GM21423 (cell line): ENCODE results near the gene ELAVL3.
"Not testable (repeated sequence)": the region's sequence is repeated elsewhere in the genome, so short reads cannot be mapped to it uniquely, and the experiment has no call there.

Experiments used
- ATAC-seq: cut with Tn5 transposase; IDR thresholded peaks from one replicate; pipeline ENCODE4 v1.9.1; 2021; ENCODE audit warnings: mild to moderate bottlenecking, moderate library complexity; ENCODE audit not compliant: unreplicated experiment

The ELAVL3 gene

GRCh38 chr19:11489378-11489777 lies 8.5 kb upstream of the ELAVL3 start:
- ATAC-seq, result no peak

GRCh38 chr19:11486661-11487503 lies 6.0 kb upstream of the ELAVL3 start:
- ATAC-seq, result no peak

DNA sequence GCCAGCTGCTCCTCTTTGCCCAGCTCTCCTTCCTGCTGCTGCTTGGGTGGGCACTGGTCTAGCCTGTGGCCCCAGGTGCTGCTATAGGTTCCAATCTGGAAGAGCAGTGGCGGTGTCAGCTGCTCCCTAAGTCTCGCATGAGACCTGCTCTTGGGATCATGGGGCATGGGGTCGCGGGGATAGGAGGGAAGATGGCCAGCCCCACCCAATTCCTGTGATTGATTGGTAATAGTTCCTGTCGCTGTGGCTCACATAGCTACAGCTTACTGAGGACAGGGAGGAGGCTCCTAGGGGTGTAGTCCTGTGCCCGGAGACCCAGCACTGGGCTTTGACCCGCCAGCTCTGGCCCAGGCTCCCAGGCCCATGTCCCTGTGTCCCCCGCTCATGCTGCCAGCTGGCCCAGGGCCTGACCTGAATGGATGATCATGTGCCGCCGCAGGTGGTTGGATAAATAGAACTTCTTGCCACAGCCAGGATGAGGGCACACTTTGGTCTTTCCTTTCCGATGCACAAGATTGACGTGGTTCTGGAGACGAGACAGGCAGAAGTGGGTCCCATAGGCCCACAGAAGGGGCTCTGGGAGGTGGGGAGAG lies 4.5 kb upstream of the ELAVL3 start:
- no peak for ATAC-seq

DNA sequence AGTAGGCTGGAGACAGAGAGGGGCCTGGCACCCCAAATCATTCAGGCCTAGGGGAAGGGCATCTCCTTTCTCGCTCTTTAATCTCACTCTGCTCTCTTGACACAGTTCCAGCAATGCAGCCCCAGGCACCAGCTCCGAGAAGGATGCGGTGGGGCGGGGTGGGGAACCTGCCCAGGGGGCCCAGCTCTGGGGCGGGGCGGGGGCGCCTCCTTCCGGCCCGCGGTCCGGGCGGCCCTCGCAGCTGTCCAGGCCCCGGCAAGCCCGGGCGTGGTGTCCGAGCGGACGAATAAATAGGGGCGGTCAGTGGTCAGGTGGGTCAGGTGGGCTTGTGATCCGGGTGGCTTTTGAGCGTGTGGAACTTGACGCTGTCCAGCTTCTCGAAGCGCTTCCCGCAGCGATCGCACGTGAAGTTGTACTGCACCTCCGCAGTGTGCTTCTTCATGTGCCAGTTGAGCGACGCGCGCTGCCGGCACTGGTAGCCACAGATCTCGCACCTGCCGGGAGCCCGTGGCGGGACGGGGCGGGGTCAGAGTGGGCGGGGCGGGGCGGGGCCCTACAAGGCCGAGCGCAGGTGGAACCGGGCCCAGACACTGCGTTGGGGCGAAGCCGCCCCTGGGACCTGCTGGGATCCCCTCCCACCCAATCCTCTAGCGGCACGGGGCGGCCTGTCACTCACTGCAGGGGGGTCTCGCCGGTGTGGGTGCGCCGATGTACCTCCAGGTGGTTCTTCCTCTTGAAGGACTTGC lies 2.7 kb upstream of the ELAVL3 start:
- ATAC-seq, result no peak

GRCh38 chr19:11482384-11483050 lies 1.7 kb upstream of the ELAVL3 start:
- ATAC-seq, result peak; percentile 66

- ATAC-seq, result peak; percentile 56
Observed at GRCh38 chr19:11481534-11482383, 913 bp upstream of the ELAVL3 start.

DNA sequence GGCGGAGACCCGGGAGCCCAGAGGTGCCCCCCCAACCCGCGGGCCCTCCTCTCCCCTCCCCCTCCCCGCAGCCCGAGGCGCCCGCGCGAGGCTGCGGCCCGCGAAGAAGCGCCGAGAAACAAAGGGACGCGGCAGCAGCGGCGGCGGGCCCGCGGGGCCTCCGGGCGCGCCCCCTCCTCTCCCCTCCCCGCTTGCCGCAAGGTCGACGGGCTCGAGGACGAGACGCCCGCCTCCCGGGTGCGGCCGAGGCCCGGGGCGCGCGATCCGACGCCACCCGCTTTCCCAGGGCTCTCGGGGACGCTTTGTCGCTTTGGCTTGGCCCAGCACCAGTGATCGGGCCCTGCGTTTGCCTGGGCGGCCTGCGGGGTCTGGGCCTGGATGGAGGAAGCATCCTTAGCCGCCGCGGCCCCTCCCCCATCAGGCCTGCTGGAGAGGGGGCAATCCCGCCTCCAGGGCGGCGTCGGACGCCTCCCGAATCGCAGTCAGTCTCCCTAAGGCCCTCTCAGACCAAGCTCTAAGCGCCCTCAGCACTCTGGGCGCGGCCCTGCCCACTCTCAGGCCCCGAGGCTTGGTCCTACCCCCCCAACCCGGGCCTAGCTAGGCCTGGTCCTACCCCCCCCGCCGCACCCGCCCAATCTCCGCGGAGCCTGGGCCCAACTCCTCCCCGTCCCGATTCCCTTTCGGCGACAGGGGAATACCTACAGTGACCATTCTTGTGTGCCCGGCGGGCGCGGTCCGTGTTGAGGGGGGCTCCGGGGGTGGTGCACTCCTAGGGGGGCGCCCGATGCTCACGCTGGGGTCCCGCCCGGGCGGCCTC lies 740 bp downstream of the ELAVL3 start:
- no peak for ATAC-seq

DNA sequence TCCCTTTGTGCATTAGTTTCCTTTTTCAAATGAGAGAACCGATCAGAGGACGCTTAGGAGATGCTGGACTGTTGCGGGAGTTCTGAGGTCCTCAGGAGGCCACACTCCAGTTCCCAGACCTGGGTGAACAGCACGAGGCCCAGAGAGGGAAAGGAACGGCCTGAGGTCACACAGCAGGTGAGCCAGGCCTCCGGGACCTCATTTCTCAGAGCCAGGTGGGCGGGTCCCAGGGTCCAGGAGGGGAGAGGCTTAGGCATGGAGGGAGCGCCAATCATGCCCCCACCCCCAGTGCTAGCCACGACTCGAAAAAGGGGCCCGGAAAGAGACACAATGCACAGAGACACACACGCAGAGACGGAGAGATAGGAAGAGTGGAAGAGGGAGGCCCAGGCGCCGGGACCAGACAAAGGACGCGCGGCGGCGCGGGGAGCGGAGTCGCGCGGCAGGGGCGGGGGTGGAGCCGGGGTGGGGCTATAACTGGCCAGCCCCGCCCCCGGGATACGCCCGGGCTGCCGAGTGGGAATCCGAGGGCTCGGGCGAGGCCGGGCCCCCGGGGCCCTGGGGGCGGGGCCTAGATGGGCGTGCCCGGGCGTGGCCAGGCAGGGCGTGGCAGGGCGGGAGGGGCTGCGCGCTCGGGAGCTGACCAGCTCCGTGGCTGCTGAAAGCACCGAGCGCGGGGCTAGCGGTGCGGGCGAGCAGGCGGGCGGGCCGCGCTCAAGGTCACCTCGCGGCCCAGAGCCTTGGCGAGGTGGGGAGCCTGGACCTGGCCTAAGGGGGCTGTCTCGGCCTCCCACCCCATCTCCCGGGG lies 1.6 kb downstream of the ELAVL3 start:
- ATAC-seq, result no peak

- no peak for ATAC-seq
Observed at GRCh38 chr19:11478167-11479089, 2.4 kb downstream of the ELAVL3 start.

DNA sequence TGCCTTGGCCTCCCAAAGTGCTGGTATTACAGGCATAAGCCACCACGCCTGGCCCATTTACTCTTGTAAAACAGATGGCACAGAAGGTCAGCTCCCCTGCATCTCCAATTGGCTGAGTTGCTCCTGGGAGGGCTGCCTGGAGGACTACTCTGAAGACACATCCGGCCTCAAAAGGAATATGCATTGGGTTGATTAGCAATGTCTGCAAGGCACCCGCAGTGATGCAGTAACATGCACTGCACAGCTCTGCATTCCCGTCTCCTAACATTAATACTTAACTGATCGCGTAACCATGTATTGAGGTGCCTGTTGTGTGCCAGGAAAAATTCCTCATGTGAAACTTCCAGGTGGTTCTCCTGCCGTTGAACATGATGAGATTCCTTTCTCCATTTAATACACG lies 5.0 kb downstream of the ELAVL3 start:
- no peak for ATAC-seq

GRCh38 chr19:11475343-11475742 lies 5.5 kb downstream of the ELAVL3 start:
- not testable (repeated sequence) for ATAC-seq

- no peak for ATAC-seq
Observed at GRCh38 chr19:11473725-11474124, 7.1 kb downstream of the ELAVL3 start.

DNA sequence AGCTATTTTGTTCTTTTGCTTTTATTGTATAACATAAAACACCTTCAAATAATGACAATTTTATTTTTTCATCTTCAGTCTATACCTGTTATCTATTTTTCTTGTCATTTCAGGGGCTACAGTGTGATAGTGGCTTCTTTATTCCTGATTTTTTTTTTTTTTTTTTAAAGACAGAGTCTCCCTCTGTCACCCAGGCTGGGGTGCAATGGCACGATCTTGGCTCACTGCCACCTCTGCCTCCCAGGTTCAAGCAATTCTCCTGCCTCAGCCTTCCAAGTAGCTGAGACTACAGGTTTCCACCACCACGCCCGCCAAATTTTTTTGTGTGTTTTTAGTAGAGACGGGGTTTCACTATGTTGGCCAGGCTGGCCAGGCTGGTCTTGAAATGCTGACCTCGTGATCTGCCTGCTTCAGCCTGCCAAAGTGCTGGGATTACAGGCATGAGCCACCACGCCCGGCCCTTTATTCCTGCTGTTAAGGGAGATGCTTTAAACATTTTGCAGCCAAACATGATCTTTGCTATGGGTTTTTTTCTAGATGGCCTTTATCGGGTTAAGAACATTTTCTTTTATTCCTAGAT lies 12.5 kb downstream of the ELAVL3 start:
- not testable (repeated sequence) for ATAC-seq

- ATAC-seq, result no peak
Observed at GRCh38 chr19:11465600-11465999, 15.2 kb downstream of the ELAVL3 start.

DNA sequence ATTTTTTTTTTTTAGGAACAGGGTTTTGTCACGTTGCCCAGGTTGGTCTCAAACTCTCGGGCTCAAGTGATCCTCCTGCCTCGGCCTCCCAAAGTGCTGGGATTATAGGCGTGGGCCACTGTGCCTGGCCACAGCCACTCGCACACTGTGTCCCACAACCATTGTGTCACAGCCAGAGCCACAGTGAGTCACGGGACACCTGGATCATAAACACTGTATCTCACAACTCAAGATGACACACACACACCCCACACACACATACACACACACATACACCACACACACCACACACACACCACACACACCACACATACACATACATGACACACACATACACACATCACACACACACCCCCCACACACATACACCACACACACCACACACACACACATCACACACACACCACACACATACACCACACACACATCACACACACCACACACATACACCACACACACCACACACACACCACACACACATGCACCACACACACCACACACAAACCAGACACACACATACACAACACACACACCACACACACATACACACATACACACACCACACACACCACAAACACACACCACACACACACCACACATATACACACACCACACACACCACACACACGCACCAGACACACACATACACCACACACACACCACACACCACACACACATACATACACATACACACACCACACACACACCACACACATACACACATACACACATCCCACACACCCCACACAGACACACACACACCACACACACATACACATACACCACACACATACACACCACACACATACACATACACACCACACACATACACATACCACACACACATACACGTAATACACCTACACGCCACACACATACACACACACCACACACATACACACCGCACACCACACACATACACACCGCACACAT lies 16.2 kb downstream of the ELAVL3 start:
- ATAC-seq, result no peak

DNA sequence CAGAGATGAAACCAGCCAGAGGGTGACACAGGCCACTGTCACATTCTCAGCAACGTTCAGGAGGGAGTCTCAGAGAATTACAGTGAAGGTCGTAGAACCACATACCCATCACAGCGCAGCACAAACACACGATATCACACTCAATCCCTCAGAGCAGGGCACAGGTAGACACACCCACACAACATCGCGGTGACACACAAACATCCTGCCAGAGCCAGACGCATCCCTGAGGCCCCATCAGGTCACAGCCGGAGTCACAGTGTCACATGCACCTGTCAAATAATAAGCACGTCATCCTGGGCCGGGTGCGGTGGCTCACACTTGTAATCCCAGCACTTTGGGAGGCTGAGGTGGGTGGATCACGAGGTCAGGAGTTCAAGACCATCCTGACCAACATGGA lies 17.5 kb downstream of the ELAVL3 start:
- no peak for ATAC-seq
